Fibroblast of skin of scalp (primary cell): Measurements from ENCODE around the gene CD247.
A peak's percentile ranks its signal among the peaks of the same experiment; 100 is the strongest.

Experiments
- DNase-seq: peaks from one replicate; pipeline ENCODE4 v3.0.0-alpha.2; 2013

The CD247 gene

DNA sequence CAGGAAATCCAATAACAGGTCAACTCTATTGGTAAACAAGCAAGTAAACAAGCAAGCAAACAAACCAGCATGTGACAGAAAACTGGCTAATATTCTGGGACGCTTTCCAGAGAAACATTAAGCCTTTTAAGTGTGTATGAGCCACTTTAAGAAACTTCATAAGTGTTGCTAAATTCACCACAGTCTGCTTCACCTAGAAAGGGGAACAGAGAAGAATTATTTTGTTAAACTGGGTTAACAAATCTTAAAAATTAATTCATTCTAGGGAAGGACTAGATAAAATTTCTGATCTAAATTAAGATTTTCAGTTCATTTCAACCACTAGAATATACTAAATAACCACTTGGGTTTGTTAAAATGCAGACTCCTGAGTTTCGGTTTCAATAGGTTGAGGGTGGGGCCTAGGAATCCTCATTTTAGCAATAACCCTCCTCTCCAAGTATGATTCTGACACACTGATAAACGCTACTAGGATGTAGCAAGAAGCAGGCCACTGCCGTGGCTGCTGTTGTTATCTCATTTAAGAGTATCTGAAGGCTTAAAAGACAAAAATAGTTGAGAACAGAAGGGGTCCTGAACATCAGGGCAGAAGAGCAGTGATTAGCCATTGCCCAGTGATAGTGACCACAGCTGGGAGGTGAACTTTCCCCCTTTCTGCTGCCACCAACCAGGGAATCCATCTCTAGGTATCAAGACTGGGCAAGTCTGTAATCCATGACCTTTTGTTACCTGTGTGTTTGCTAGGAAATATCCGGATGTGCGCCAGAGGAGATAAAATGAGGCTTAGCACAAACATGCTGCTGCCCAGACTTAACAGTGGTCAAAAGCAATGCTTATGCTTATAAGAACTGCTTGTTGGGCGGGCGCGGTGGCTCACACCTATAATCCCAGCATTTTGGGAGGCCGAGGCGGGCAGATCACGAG, 24.0 kb upstream of the CD247 start:
- DNase-seq: no peak

DNA sequence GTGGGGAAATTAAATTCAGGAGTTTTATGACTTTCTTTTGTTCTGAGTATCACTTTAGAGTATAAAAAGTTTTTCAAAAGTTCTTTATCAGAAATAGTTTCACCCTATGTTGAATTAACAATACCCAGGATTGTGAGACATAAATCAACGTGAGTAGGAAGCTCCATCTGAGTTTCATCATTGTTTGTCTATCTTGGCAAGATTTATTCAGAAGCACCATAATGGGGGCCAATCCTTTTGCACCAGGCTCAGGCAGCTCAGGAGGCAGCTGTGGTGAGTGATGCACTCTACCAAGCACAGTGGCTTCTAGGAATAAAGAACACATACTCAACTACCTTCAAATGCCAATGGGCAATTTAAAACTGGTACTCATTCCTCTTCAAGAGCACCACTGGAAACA, 23.3 kb upstream of the CD247 start:
- no peak for DNase-seq

DNA sequence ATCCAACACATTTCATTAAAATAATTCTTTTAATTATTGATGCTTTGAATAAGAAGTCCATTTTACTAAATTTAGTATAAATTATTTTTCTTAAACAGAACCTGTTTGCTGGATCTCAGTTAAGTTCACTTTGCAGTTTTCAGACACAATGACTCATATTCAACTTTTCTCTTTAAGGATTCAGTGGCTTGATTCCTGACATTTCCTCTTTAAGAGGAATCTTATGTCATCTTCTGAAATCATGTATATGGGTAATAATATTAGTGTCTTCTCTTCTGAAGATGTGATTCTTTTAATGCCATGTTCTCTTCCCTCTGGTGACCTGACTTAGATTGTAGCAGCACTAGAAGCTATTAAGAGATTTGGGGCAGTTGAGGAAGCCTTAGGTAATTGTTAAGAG, 22.7 kb upstream of the CD247 start:
- peak; percentile 22 for DNase-seq

DNA sequence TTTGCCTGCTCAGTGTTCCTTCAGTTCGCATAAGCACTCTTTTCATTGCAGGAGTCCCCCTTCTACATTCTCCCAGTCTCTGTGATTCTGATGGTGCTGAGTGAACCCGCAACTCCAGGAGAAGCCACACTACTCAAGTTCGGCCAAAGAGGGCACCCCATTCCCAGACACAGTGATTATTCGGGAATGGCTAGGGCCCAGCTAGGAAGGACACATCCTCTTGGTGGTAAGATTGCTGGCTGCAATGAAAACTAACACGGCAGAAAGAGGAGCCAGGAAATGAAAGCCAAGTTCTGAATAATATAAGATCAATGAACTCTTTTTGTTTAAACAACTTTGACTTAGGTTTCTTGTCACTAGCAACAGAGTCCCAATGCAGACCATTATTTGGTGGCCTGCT, 20.3 kb upstream of the CD247 start:
- peak; percentile 18 for DNase-seq

DNA sequence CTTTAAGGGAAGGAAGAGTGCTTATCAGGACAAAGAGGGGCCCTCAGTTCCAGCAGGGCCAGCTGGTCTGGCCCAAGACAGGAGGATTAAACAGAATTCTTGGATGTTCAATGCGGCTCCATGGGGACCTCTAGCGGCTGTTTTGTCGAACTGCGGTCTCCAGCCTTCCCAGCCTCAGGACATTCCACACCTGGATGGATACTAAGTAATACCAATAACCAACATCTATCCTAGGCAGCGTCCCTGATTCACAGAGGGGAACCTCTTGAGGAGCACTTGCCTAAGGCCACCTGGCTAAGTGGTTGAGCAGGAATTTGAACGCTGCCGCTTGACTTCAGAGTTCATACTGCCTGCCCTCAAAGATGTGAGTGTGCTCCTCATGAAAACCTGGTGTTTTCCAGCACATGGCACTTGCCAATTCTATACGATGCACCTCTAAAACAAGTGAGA, 15.5 kb upstream of the CD247 start:
- DNase-seq: peak; percentile 51

DNA sequence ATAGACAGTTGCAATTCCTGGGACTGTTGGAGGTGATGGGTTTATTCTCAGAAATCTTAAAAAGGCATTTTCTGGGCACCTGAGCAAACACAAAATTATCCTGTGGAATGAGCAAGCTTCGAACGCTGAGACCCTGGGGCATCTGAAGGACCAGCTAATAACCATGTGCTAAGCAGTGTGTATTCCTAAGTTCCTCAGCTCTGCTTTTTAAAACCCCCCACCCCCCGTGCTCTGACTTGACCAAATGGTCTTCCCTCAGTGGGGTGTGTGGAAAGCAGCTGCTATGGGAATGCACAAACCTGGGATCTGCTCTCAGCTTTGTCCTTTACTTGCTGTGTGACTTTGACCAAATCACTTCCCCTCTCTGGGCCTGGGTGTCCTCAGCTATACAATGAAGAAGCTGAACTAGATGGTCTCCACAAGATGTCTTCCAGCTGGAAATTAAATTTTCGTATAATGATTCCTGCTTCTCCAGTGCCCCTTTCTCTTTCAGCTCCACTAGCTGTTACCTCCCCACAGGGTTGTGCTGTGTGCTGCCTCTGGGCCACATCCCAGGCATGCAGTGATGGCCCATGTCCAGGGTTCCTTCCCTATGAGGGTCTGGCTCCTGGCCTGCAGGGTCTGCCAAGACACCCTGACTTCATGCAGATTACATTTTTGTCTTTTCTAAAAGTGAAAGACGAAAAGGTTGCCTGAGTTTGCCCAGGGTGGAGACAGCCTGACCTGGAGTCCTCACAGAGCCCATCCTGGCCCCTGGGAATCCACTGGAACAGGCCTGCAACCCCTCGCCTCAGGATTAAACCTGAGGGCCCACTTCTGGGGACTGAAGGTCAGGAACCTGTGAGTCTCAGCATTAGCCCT, 14.9 kb upstream of the CD247 start:
- no peak for DNase-seq

DNA sequence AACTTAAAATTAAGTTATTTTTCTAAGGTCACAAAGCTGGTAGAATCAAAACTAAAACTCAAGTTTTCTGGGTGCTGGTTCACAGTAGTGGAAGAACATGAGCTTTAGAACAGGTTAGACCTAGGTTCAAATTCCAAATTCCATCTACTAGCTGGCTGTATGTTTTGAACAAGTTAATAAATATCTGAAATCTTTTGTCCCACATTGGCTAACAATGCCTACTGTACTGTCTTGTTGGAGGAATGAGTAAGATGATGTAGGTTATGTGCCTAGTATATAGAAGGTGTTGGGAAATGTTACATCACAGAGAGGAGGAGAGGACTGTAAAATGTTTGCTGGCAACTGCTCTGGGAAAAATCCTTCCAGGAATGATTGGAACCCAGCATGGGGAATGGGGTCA, 14.0 kb upstream of the CD247 start:
- no peak for DNase-seq

DNA sequence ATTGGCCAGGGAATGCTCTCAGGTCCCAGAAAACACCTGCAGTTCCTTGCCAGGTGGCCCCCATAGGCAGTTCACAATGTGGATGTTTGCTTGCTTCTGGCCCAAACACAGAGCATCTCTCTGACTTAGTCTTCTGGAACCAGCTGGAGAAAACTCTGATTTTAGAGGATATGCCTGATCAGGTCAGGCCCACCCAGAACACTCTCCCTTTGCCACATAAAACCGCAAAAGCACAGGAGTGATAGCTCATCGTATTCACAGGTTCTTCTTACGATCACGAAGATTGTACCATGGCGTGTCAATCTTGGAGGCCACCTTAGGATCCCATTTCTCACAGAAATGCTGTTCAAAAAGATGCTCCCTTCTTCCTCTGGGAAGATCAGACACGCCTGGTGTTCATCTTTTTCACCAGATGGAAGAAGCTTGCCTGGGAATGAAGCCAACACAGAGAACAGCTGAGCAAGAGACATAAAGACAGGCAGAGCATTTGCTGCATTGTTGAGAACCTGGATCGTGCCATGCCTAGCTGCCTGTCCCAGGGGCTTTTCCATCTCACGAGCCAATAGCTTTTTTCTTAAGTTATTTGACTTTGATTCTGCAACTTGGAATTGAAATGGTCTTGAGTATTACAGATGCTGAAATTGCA, 11.6 kb upstream of the CD247 start:
- DNase-seq: peak; percentile 12

DNA sequence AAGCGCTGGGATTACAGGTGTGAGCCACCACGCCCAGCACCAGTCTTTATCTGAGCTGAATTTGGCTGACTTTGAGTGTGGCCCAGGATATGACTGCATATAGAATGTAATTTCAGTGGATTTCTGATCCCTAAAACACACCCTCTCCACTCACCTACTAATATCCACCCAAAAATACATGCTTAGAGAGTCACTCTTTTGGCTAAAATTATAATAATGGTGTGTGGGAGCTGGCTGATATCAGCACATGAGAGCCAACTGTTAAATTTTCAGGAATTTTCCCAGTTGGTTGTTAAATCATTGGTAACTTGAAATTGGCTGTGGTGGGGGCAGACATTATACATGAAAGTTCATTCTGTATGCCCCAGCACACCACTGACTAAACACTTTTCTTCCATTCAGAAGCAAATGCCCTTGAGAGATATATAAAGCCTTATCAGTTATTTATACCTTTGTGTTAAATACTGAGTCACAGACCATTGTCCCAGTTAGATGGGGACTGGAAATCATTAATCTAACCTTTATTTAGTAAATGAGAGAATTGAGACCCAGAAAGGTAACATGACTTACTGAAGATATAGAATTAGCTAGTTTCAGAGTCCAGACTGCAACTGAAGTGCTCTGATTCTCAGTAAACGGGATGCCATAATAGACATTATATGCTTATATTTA, 9.9 kb upstream of the CD247 start:
- no peak for DNase-seq

DNA sequence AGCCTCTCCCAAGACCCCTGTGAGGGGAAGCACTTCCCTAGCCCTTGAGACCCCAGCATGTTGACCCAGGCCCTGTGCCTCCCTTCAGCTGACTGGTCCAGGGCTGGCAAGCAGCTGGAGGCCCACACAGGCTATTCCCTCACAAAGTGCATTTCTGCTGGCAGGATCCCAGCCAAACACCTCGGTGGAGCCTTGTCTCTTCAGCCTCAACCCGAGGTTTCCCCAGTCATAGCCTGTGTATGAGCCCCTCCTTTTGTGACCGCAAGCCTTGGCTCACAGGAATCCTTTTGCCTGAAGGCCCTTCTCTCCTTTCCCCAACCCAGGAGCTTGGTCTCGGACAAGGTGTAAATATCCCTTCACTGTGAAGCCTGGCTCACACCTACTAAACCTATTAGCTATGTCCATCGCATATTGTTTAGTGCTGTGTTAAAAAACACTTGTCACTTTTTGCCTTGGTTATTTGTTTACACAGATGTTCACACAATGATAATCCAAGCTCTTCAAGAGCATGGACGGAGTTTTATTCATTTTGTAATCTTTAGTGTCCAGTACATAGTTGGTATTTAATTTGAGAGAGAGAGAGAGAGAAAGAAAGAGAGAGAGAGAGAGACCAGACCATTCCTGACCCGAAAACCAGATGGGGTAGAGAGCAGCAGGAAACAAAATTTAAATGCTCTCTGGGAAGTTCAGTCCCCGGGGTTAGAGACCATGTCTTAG, 8.5 kb upstream of the CD247 start:
- no peak for DNase-seq

DNA sequence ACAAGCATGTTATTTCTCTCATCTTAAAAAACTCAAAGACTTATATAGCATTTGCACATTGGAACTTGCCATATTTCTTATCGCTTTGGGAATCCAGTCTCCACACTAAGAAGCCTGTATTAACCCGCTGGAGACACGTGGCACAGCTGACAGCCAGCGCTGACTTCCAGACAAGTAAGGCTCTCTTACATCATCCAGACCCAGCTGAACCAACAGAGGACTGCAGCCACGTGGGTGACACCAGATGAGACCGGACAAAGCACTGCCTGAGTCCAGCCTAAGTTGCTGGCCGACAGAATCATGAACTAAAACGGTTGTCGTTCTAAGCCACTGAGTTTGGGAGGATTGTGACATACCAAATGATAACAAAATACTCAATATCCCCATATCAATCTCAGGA, 6.3 kb upstream of the CD247 start:
- no peak for DNase-seq

DNA sequence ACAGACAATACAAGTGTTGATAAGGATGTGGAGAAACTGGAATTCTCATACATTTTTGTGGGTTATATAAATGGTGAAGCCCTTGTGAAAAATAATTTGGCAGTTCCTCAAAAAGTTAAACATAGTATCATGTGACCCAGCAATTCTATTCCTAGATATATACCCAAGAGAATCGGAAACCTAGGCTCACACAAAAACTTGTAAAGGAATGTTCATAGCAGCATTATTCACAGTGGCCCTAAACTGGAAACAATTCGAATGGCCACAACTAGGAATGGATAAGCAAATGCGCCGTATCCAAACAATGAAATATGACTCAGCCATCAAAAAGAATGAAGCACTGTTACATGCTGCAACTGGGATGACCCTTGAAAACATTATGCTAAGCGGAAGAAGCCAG, 3.9 kb upstream of the CD247 start:
- DNase-seq: peak; percentile 47

DNA sequence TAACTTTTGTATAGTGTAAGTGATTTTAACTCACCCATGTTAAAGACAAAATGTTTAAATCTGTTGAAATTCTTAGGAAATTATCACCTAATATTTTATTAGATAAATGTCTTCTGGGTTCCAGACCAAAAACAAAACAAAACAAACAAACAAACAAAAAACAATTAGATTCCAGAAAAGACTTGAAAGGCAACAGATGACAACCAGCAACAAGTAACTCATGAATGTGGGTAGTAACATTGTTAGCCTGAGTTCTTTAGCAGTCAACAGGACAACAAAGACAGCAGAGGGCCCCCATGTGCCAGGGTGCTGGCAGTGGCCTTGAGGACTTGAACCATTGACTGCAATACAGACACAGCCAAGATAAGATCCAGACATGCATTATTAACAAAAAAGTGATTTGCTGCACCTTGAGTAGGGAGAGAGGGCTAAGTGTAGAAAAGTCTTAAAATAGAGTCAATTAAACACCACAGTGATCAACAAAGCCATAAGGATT, 2.4 kb upstream of the CD247 start:
- no peak for DNase-seq

DNA sequence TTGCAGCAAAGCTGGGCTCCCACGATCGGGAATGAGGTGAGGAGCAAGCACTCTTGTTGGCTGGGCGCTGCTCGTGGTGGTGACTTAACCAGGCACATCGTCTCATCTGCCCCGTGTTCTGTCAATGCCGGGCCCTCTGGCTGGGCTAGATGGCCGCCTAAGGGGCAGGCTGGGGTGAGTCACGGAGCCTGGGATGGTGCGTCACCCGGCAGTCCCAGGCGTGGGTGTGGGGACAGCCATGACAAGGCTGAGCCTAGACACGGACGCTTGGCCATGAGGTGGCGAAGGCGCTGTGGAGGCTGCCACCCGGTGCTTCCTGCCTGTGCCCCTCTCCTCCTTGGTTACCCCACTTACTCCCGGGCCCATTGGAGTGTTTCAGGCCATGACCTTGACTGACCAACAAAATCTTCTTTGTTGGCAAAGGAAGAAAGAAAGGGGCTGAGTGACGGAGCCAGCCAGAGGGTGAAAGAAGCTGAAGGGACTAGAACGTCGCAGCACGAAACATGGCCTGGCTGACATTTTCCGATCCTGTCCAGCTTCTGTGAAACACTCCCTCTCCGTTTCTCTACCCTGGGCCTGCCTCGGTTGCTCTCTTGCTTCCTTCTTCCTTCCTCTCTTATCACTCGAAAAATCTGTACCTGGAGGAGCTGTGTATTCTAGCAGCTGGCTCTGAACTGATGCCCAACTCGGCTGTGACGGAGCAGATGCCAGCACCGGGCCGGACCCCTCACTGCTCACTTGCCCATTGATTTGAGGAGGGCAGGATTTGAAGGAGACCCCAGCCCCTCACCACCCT, 596 bp downstream of the CD247 start:
- DNase-seq: no peak

DNA sequence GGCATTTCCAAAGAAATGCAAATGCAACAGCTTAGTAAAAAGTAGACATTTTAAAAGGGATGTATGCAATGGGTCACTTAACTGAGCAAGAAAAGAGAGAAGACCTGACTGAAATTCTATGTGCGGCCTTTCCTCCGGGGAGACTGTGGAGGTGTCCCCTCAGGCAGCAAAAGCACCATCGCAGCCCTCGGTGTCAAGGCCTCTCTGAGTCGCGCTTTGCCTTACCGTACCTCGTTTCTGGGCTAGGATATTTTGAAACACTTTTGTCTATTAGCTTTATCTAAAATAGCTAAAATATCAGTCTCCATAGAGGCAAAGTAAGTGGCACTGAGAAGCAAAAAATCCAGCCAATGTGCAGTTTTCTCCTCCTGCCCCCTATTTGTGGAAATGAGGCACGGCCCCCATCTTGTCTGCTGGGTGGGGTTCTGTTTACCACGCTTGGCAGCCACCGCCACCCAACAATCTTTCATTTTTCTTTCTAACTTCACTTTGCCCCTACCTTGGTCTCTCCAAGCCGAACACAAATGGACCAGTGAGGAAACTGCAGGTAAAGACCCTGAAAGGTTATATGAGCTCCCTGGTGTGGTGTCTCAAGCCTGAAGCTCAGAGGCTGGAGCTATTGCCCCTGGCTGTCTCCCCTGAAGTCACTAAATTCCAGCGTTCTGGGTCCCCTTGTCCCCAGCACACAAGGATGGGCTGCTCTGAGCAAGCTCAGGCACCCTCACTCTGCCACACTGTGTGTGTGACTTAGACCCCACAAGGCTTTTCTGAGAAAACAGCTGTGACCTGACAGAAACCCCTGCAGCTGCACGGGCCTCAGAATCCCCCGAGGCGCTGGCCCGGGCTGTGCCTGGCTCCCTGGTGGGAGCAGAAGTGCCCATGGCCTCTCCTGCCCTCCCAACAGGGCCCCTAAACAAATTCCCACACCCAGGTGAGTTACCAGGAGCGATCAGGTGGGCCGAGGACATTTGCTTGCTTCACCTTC, 1.6 kb downstream of the CD247 start:
- DNase-seq: no peak

DNA sequence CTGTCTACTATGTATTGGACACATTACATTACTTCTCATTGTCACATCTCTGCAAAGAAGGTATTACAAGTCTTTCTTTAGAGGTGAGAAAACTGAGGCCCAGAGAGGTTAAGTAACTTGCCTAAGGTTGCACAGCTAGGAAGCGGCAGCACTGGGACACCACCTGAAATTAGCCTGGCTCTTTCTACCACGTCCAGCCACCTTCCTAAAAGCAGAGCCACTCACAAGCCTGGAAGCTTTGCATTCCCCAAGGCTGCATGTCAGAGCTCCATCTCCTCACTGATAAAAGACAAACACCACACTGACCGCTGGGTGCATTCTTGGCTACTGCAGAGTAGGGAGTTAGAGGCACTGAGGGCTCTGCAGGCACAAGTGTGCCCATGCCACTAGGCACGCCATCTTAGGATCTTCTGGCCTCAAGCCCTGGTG, 2.4 kb downstream of the CD247 start:
- no peak for DNase-seq

DNA sequence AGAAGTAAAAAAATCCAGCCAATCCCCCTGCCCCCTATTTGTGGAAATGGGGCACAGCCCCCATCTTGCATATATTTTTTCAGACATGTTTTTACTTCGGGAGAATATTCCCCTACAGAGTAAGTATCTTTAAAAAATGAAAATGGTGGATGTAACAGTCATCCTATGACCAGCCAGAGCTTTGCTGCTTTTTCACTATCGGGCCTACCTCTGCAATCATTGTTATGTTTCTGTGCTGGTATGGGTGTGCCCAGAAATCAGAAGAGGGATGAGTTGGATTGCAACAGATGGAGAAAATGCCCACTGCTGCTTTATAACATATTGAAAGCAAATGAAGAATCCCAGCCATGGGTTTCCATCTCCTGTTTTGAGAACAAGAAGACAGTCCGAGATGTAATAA, 2.9 kb downstream of the CD247 start:
- DNase-seq: no peak

DNA sequence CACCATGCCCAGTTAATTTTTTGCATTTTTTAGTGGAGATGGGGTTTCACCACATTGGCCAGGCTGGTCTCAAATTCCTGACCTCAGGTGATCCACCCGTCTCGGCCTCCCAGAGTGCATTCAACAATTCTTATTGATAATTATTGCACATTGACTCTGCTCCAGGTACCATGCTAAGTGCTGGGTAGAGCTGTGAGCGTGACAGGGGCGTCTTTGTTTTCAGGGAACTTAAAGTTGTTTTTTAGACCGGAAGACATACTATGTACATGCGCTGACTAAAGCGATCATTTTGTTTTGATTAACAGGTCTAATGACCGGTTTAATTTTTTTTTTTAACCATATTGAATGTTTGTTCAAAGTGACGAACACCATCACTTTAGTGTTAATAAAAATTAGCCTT, 4.0 kb downstream of the CD247 start:
- DNase-seq: no peak

DNA sequence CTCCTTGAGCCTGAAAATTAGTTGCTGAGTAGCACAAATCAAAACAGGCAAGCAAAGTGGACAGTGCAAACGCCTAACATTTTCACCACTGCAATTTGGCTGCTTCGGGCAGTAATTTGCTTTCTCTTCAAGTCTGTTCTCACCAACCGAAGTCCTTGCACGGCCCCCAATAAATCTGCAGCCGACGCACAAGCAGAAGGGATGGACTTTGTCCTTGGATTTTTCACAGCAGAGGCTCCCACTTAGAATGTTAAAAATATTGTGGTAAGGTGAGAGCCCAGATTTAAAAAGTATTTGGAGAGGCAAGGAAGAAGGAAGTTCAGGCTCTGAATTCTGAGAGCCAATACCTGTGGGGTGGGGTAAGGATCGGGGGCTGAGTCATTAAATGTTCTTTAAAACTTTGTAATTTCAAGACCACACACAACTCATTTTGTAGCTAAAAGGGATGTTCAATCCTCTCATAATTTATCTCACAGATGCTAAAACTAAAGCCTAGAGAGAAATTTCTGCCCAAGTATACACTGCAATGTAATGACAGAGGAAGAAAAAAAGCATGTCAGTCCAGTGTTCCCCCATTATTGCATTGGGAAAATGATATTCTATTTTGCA, 6.2 kb downstream of the CD247 start:
- no peak for DNase-seq
